Stomach smooth muscle (tissue), 2 donors: ENCODE measurements around the gene TNKS1BP1.
"Not testable (repeated sequence)": the region's sequence is repeated elsewhere in the genome, so short reads cannot be mapped to it uniquely, and the experiment has no call there.

Experiments
- H3K27ac ChIP-seq: one replicate; pipeline ENCODE4 v1.7.0; 2013; ENCODE audit warnings: mild to moderate bottlenecking, low read length, inconsistent platforms
- H3K27me3 ChIP-seq, 2 donors: one replicate each; pipeline ENCODE4 v1.7.0; 2013; ENCODE audit warnings: low read length in 2 of 2; ENCODE audit not compliant: insufficient read depth in 2 of 2, control insufficient read depth in 1 of 2
- H3K36me3 ChIP-seq, 2 donors: one replicate each; pipeline ENCODE4 v1.7.0; 2013; ENCODE audit warnings: low read length in 2 of 2; ENCODE audit not compliant: control insufficient read depth in 2 of 2, insufficient read depth in 2 of 2
- H3K4me1 ChIP-seq: one replicate; pipeline ENCODE4 v1.7.0; 2013; ENCODE audit warnings: low read length; ENCODE audit not compliant: control insufficient read depth, insufficient read depth
- H3K4me3 ChIP-seq, 2 donors: one replicate each; pipeline ENCODE4 v1.7.0; 2013; ENCODE audit warnings: low read length in 2 of 2
- H3K9ac ChIP-seq, 2 donors: one replicate each; pipeline ENCODE4 v1.7.0; 2013; ENCODE audit warnings: low read length in 2 of 2, mild to moderate bottlenecking in 1 of 2
- H3K9me3 ChIP-seq, 2 donors: one replicate each; pipeline ENCODE4 v1.7.0; 2013; ENCODE audit warnings: low read length in 2 of 2; ENCODE audit not compliant: control insufficient read depth in 2 of 2
- donor health status: healthy.
- donor health status: Pancreatic carcinoma.

The TNKS1BP1 gene

GRCh38 chr11:57283231-57283990 is 41.3 kb downstream of the TNKS1BP1 start:
- H3K4me1 ChIP-seq, result no peaks in the 10 kb centered on the region
- H3K27me3 ChIP-seq, result peaks cover 0 to 2% of the 10 kb centered on the region in 2 donors
- H3K9ac ChIP-seq, result no peak overlapping the region
- no peak overlapping the region for H3K4me3 ChIP-seq
- H3K27ac ChIP-seq, result no peak overlapping the region
- H3K36me3 ChIP-seq, result no peaks in the 10 kb centered on the region
- H3K9me3 ChIP-seq, result peaks cover 0 to 4% of the 10 kb centered on the region in 2 donors

DNA sequence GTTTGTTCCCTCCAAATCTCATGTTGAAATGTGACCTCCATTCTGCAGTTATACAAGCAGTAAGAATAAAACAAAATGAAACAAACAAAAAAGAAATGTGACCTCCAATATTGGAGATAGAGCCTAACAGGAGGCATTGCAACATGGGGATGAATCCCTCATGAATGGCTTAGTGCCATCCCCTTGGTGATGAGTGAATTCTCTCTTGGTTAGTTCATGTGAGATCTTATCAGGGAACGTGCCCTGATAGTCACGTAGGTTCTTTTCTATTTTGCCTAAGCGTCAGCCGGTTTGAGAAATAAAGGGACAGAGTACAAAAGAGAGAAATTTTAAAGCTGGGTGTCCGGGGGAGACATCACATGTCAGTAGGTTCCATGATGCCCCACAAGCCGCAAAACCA is 43.2 kb downstream of the TNKS1BP1 start:
- not testable (repeated sequence) for H3K27me3 ChIP-seq, H3K36me3 ChIP-seq, H3K9ac ChIP-seq, H3K27ac ChIP-seq, H3K4me3 ChIP-seq, H3K9me3 ChIP-seq
- peaks cover 10% of the 10 kb centered on the region for H3K4me1 ChIP-seq

GRCh38 chr11:57279116-57279515 is 45.6 kb downstream of the TNKS1BP1 start:
- Histone ChIP-seq H3K9ac (no peak overlapping the region), H3K27me3 (no peaks in the 10 kb centered on the region), H3K36me3 (no peaks in the 10 kb centered on the region), H3K9me3 (no peaks in the 10 kb centered on the region), H3K4me3 (no peak overlapping the region), H3K4me1 (peaks cover 10% of the 10 kb centered on the region), H3K27ac (no peak overlapping the region)

GRCh38 chr11:57278721-57279095 is 46.0 kb downstream of the TNKS1BP1 start:
- H3K27ac ChIP-seq, result no peak overlapping the region
- H3K9me3 ChIP-seq, result peaks cover 0 to 4% of the 10 kb centered on the region in 2 donors
- no peaks in the 10 kb centered on the region for H3K36me3 ChIP-seq
- H3K27me3 ChIP-seq, result no peaks in the 10 kb centered on the region
- peaks cover 10% of the 10 kb centered on the region for H3K4me1 ChIP-seq
- no peak overlapping the region for H3K9ac ChIP-seq
- H3K4me3 ChIP-seq, result no peak overlapping the region

GRCh38 chr11:57277845-57278720 is 46.7 kb downstream of the TNKS1BP1 start:
- Histone ChIP-seq H3K4me1 (peaks cover 10% of the 10 kb centered on the region), H3K4me3 (peak overlapping the region; percentile 7 to 54), H3K27me3 (peaks cover 0 to 3% of the 10 kb centered on the region in 2 donors), H3K27ac (no peak overlapping the region), H3K9me3 (peaks cover 0 to 10% of the 10 kb centered on the region in 2 donors), H3K9ac (peak overlapping the region; percentile 17 to 42), H3K36me3 (no peaks in the 10 kb centered on the region)

- peak overlapping the region in 1 of 2 donors; percentile 17 for H3K9ac ChIP-seq
These were observed 47.6 kb downstream of the TNKS1BP1 start for GRCh38 chr11:57276971-57277675.

DNA sequence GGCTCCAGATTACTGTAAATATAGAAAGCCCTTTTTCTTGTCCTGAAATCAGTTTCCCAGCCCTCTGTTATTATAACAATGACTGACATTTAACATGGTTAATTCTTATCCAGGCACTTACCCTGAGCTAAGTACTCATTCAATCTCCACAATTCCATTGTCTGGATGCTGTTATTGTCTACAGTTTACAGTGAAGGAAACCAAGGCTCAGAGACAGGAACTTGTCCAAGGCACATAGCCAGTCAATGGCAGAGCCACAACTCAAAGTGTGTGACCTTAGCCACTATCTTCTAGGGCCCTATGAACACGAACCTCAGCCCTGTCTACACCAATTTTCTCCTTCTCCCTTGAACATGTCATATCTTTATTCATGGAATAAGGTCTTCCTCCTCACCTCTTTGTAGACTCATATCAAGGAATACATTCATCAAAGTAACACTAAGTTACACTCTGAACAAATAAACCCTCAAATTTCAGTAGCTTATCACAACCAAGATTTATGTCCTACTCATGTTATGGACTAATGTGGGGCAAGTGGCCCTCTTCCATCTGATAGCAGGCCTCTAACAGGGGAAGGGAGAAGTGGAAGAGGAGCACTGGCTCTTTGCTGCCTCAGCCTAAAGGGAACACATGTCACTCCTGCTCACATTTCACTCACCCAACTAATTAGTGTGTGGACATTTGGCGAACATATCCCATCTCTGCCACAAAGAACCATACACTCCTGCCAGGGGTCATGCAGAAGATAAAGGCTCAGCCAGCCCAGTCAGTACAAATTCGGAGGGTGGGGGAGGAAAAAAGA is 48.4 kb downstream of the TNKS1BP1 start:
- H3K4me1 ChIP-seq, result peaks cover 10% of the 10 kb centered on the region
- no peaks in the 10 kb centered on the region for H3K36me3 ChIP-seq
- H3K27me3 ChIP-seq, result peaks cover 0 to 3% of the 10 kb centered on the region in 2 donors
- H3K27ac ChIP-seq, result no peak overlapping the region
- H3K9ac ChIP-seq, result no peak overlapping the region
- no peak overlapping the region for H3K4me3 ChIP-seq
- peaks cover 0 to 10% of the 10 kb centered on the region in 2 donors for H3K9me3 ChIP-seq

More at GRCh38 chr11:57276971-57277675, 47.6 kb downstream of the TNKS1BP1 start:
- H3K36me3 ChIP-seq, result no peaks in the 10 kb centered on the region
- peaks cover 0 to 10% of the 10 kb centered on the region in 2 donors for H3K9me3 ChIP-seq
- no peak overlapping the region for H3K27ac ChIP-seq
- H3K4me3 ChIP-seq, result peak overlapping the region in 1 of 2 donors; percentile 54
- H3K27me3 ChIP-seq, result peaks cover 0 to 3% of the 10 kb centered on the region in 2 donors
- H3K4me1 ChIP-seq, result peaks cover 10% of the 10 kb centered on the region

DNA sequence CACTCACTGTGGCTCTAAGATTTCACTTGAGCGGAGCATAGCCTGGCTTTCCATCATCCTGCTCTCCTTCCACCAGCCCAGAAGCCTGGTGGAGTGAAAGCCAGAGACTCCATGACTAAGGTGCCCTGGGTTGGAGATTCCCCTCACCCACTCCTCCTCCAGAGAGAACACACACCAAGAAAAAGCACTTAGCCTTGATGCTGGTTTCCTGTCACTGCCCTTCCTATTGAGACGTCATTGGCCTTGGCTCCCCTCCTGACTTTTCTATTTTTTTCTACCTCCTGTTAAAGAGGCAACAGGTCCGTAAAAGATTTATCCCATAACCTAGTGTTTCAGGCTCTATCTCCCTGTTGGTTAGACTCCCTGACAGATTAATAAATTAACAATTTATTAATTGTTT is 49.2 kb downstream of the TNKS1BP1 start:
- no peaks in the 10 kb centered on the region for H3K36me3 ChIP-seq
- H3K9me3 ChIP-seq, result peaks cover 0 to 10% of the 10 kb centered on the region in 2 donors
- H3K27ac ChIP-seq, result no peak overlapping the region
- H3K4me1 ChIP-seq, result peaks cover 10% of the 10 kb centered on the region
- H3K4me3 ChIP-seq, result no peak overlapping the region
- peaks cover 0 to 3% of the 10 kb centered on the region in 2 donors for H3K27me3 ChIP-seq
- H3K9ac ChIP-seq, result no peak overlapping the region

DNA sequence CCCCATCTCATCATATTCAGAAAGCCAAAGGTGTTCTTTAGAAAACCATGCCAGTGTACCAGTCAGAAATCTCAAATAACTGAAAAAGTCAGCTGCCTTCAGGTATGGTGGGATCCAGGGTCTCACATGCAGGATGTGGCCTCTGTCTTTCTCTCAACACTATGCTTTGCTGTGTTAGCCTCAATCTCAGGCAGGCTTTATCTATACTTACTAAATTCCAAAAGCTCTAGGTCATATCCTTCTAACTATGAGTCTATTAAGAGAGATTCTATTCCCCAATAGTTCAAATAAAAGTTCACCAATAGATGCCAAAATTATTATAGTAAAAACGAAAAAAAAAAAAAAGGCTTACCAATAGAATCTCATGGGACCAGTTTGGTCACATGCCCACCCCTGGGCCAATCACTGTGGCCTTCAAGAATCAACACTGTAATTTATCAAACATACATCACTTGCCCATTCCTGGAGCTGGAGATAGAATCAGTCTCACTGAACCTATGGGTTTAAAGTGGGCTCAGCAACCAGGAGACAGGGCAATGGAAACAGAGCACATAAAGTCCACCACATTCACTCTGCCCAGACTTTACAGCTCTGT is 49.8 kb downstream of the TNKS1BP1 start:
- H3K4me1 ChIP-seq, result peaks cover 10% of the 10 kb centered on the region
- H3K27ac ChIP-seq, result no peak overlapping the region
- H3K9me3 ChIP-seq, result peaks cover 0 to 10% of the 10 kb centered on the region in 2 donors
- H3K9ac ChIP-seq, result no peak overlapping the region
- H3K27me3 ChIP-seq, result peaks cover 0 to 3% of the 10 kb centered on the region in 2 donors
- no peak overlapping the region for H3K4me3 ChIP-seq
- no peaks in the 10 kb centered on the region for H3K36me3 ChIP-seq
